Measurements from ENCODE around the gene PSTPIP1. TPM values are rescaled to one million over a fixed set of nuclear protein-coding genes. Genes with fewer than 3 reads are reported as not detected.
A peak's percentile ranks its signal among the peaks of the same experiment; 100 is the strongest.

Gene PSTPIP1
- total RNA-seq, 3 donors from 2014 or later = 2.6 to 11.0 (median 3.9) TPM

- H3K4me3 ChIP-seq = no peak overlapping the region
- H3K9me3 ChIP-seq = no peaks in the 10 kb centered on the region
- H3K27ac ChIP-seq = no peak overlapping the region
- no peaks in the 10 kb centered on the region for H3K27me3 ChIP-seq
- no peaks in the 10 kb centered on the region for H3K36me3 ChIP-seq
- intact Hi-C loops (cut with DNase I; ENCODE audit: low total_unique reads) = no loop called here
- no peak for DNase-seq (ENCODE audit: low spot score in 2 of 2)
- H3K4me1 ChIP-seq = no peaks in the 10 kb centered on the region
- TF ChIP-seq POLR2A (IDR thresholded peaks at IDR 0.05) (no peak), CTCF (IDR thresholded peaks at IDR 0.05) (no peak), POLR2AphosphoS5 (IDR thresholded peaks at IDR 0.05) (no peak)
Observed at GRCh38 chr15:76967067-76967466, 27.9 kb upstream of the PSTPIP1 start.

DNA sequence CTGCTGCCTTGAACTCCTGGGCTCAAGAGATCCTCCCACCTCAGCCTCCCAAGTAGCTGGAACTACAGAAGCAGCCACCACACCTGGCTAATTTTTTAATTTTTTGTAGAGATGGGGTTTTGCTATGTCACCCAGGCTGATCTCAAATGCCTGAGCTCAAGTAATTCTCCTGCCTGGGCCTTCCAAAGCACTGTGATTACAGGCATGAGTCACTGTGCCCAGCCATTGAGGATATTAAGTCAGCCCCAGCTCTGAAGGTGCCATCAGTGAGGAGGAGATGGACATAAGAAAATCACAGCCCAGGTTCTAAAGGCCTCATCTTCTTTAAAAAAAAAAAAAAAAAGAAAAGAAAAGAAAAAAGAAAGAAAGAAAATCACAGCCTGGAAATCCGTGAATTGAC lies 26.6 kb upstream of the PSTPIP1 start:
- no peak for TF ChIP-seq POLR2AphosphoS5 (IDR thresholded peaks at IDR 0.05)
- TF ChIP-seq CTCF (IDR thresholded peaks at IDR 0.05) = no peak
- TF ChIP-seq POLR2A (IDR thresholded peaks at IDR 0.05) = no peak
- H3K27ac ChIP-seq = no peak overlapping the region
- no peak for DNase-seq (ENCODE audit: low spot score in 2 of 2)
- no peaks in the 10 kb centered on the region for H3K9me3 ChIP-seq
- H3K4me1 ChIP-seq = no peaks in the 10 kb centered on the region
- no peaks in the 10 kb centered on the region for H3K27me3 ChIP-seq
- no peak overlapping the region for H3K4me3 ChIP-seq
- no peaks in the 10 kb centered on the region for H3K36me3 ChIP-seq
- intact Hi-C loops (cut with DNase I; ENCODE audit: low total_unique reads) = loop anchor here (2.0 kb wide), 1 partner anchor 42 kb away; no protein-coding TSS in a partner anchor

- H3K27me3 ChIP-seq = no peaks in the 10 kb centered on the region
- intact Hi-C loops (cut with DNase I; ENCODE audit: low total_unique reads) = no loop called here
Observed at GRCh38 chr15:76972389-76973361, 22.3 kb upstream of the PSTPIP1 start.

DNA sequence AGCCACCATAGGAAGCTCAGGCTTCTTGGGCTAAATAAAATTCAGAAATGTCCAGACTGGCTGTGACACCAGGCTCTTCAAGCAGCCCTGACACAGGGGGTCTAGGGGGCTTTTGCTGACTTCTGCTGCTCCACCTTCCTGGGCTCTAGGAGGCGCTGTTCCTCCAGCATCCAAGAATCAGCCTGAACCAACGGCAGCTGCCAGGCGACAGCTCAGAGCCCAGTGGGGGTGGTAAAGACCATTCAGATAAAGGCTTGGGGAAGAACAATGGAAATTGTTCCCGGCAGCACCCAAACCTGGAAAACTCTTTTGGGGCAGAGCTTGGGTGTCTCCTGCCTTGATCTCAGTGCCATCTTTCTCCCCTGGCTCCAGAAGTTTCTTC lies 21.6 kb upstream of the PSTPIP1 start:
- Histone ChIP-seq H3K36me3 (no peaks in the 10 kb centered on the region), H3K4me3 (no peak overlapping the region), H3K9me3 (no peaks in the 10 kb centered on the region), H3K27me3 (no peaks in the 10 kb centered on the region), H3K4me1 (no peaks in the 10 kb centered on the region), H3K27ac (no peak overlapping the region)
- no peak for TF ChIP-seq POLR2A (IDR thresholded peaks at IDR 0.05)
- TF ChIP-seq POLR2AphosphoS5 (IDR thresholded peaks at IDR 0.05) = no peak
- TF ChIP-seq CTCF (IDR thresholded peaks at IDR 0.05) = no peak
- DNase-seq (ENCODE audit: low spot score in 2 of 2) = no peak
- intact Hi-C loops (cut with DNase I; ENCODE audit: low total_unique reads) = no loop called here

More at GRCh38 chr15:76972389-76973361, 22.3 kb upstream of the PSTPIP1 start:
- TF ChIP-seq POLR2A (IDR thresholded peaks at IDR 0.05) (no peak), POLR2AphosphoS5 (IDR thresholded peaks at IDR 0.05) (no peak), CTCF (IDR thresholded peaks at IDR 0.05) (no peak)
- Histone ChIP-seq H3K27ac (no peak overlapping the region), H3K9me3 (no peaks in the 10 kb centered on the region), H3K4me3 (peak overlapping the region; percentile 13 to 44 (median 17)), H3K4me1 (no peaks in the 10 kb centered on the region), H3K36me3 (no peaks in the 10 kb centered on the region)
- no peak for DNase-seq (ENCODE audit: low spot score in 2 of 2)

GRCh38 chr15:76973906-76974305 lies 21.0 kb upstream of the PSTPIP1 start:
- H3K9me3 ChIP-seq = no peaks in the 10 kb centered on the region
- no peak for DNase-seq (ENCODE audit: low spot score in 2 of 2)
- no peaks in the 10 kb centered on the region for H3K4me1 ChIP-seq
- no peaks in the 10 kb centered on the region for H3K36me3 ChIP-seq
- no peaks in the 10 kb centered on the region for H3K27me3 ChIP-seq
- no peak overlapping the region for H3K4me3 ChIP-seq
- intact Hi-C loops (cut with DNase I; ENCODE audit: low total_unique reads) = no loop called here
- TF ChIP-seq CTCF (IDR thresholded peaks at IDR 0.05) (no peak), POLR2A (IDR thresholded peaks at IDR 0.05) (no peak), POLR2AphosphoS5 (IDR thresholded peaks at IDR 0.05) (no peak)
- no peak overlapping the region for H3K27ac ChIP-seq

All from breast epithelium (tissue), 4 donors.